Thoracic aorta (tissue), 2 donors: ENCODE data around the gene GPR153. TPM values are rescaled to one million over a fixed set of nuclear protein-coding genes. Genes with fewer than 3 reads are reported as not detected.

Experiments used
- ATAC-seq: fragments of 150-250 bp; one replicate; pipeline ENCODE4 v1.8.0; 2017; ENCODE audit warnings: low read depth; ENCODE audit not compliant: insufficient number of reproducible peaks, low FRiP score
- DNase-seq: peaks from one replicate; pipeline ENCODE4 v3.0.0-alpha.2; 2020; ENCODE audit warnings: low spot score
- H3K27ac ChIP-seq, 2 donors: fragments of 200-600 bp; sonication (generic); 1 replicate in 1 of 2; 2 replicates in 1 of 2; pipeline ENCODE4 v1.5.1; 2016; ENCODE audit warnings: mild to moderate bottlenecking in 2 of 2, moderate library complexity in 2 of 2
- H3K27me3 ChIP-seq: fragments of 200-600 bp; sonication (generic); replicated peaks from 2 replicates; pipeline ENCODE4 v1.6.0; 2016; ENCODE audit warnings: mild to moderate bottlenecking; ENCODE audit not compliant: insufficient read depth
- H3K36me3 ChIP-seq: fragments of 200-600 bp; sonication (generic); one replicate; pipeline ENCODE4 v1.5.1; 2016
- H3K4me1 ChIP-seq, 2 donors: fragments of 200-600 bp; sonication (generic); 1 replicate in 1 of 2; 2 replicates in 1 of 2; pipeline versions ENCODE4 v1.5.1 to v1.6.0; 2016; ENCODE audit warnings: low read depth in 2 of 2, mild to moderate bottlenecking in 1 of 2; ENCODE audit not compliant: control insufficient read depth in 1 of 2
- H3K4me3 ChIP-seq: fragments of 200-600 bp; sonication (generic); 2 replicates; pipeline ENCODE4 v1.5.1; 2016; ENCODE audit warnings: mild to moderate bottlenecking
- H3K9me3 ChIP-seq: fragments of 200-600 bp; sonication (generic); 2 replicates; pipeline ENCODE4 v1.5.1; 2016
- CTCF ChIP-seq: fragments of 200-600 bp; sonication (generic); IDR thresholded peaks from one replicate; pipeline ENCODE4 v1.5.1; 2019; ENCODE audit warnings: antibody characterized with exemption
- total RNA-seq, 2 donors: library from RNA; depleted of rRNA; stranded (reverse); fragments of >200 nt; gene quantifications; one replicate each; pipeline versions ENCODE4 v1.1.0 to v1.2.3, GENCODE V29; 2016

GPR153 gene
- total RNA-seq, 2 donors from 2014 or later = 4.6 to 4.7 TPM

GRCh38 chr1:6287029-6287428 is 26.1 kb upstream of the GPR153 start:
- Histone ChIP-seq H3K4me1 (peaks cover 12 to 18% of the 10 kb centered on the region in 2 donors), H3K27ac (no peak overlapping the region), H3K27me3 (no peaks in the 10 kb centered on the region), H3K4me3 (peak overlapping the region; percentile 31), H3K36me3 (no peaks in the 10 kb centered on the region), H3K9me3 (no peaks in the 10 kb centered on the region)
- ATAC-seq = no peak
- DNase-seq = no peak
- TF ChIP-seq CTCF = no peak

GRCh38 chr1:6286266-6286665 is 25.4 kb upstream of the GPR153 start:
- Histone ChIP-seq H3K36me3 (no peaks in the 10 kb centered on the region), H3K4me1 (peaks cover 12 to 18% of the 10 kb centered on the region in 2 donors), H3K27ac (no peak overlapping the region), H3K27me3 (no peaks in the 10 kb centered on the region), H3K9me3 (no peaks in the 10 kb centered on the region), H3K4me3 (no peak overlapping the region)
- DNase-seq (no peak), ATAC-seq (no peak)
- no peak for TF ChIP-seq CTCF

- TF ChIP-seq CTCF = no peak
- no peaks in the 10 kb centered on the region for H3K36me3 ChIP-seq
- no peaks in the 10 kb centered on the region for H3K9me3 ChIP-seq
- DNase-seq (no peak), ATAC-seq (no peak)
- no peak overlapping the region for H3K4me3 ChIP-seq
- H3K4me1 ChIP-seq = peaks cover 12 to 18% of the 10 kb centered on the region in 2 donors
- no peak overlapping the region for H3K27ac ChIP-seq
- H3K27me3 ChIP-seq = no peaks in the 10 kb centered on the region
Observed at GRCh38 chr1:6285336-6285735, 24.4 kb upstream of the GPR153 start.

- no peak for DNase-seq
- no peak overlapping the region for H3K27ac ChIP-seq
- no peaks in the 10 kb centered on the region for H3K9me3 ChIP-seq
- H3K4me1 ChIP-seq = peaks cover under 1 to 7% of the 10 kb centered on the region in 2 donors
- no peaks in the 10 kb centered on the region for H3K36me3 ChIP-seq
- TF ChIP-seq CTCF = no peak
- ATAC-seq = no peak
- H3K27me3 ChIP-seq = no peaks in the 10 kb centered on the region
- no peak overlapping the region for H3K4me3 ChIP-seq
Observed at GRCh38 chr1:6282577-6283270, 21.8 kb upstream of the GPR153 start.

- no peak overlapping the region for H3K4me3 ChIP-seq
- no peak for DNase-seq
- no peak for TF ChIP-seq CTCF
- ATAC-seq = no peak
- H3K9me3 ChIP-seq = no peaks in the 10 kb centered on the region
- H3K27me3 ChIP-seq = no peaks in the 10 kb centered on the region
- H3K36me3 ChIP-seq = no peaks in the 10 kb centered on the region
- H3K4me1 ChIP-seq = peaks cover 2% of the 10 kb centered on the region in 2 donors
- H3K27ac ChIP-seq = no peak overlapping the region
Observed at GRCh38 chr1:6281511-6282402, 20.9 kb upstream of the GPR153 start.
